ENCODE measurements around the gene AXIN2.

GRCh38 chr17:65533852-65534457, 27.5 kb downstream of the AXIN2 start:
- TF ChIP-seq, protein P1, sequence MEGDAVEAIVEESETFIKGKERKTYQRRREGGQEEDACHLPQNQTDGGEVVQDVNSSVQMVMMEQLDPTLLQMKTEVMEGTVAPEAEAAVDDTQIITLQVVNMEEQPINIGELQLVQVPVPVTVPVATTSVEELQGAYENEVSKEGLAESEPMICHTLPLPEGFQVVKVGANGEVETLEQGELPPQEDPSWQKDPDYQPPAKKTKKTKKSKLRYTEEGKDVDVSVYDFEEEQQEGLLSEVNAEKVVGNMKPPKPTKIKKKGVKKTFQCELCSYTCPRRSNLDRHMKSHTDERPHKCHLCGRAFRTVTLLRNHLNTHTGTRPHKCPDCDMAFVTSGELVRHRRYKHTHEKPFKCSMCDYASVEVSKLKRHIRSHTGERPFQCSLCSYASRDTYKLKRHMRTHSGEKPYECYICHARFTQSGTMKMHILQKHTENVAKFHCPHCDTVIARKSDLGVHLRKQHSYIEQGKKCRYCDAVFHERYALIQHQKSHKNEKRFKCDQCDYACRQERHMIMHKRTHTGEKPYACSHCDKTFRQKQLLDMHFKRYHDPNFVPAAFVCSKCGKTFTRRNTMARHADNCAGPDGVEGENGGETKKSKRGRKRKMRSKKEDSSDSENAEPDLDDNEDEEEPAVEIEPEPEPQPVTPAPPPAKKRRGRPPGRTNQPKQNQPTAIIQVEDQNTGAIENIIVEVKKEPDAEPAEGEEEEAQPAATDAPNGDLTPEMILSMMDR (IDR thresholded peaks at IDR 0.05; ENCODE audit: insufficient read depth, low read depth, low read length), result no peak
- TF ChIP-seq EZH2 (IDR thresholded peaks at IDR 0.05; ENCODE audit: insufficient read depth, low read length), result no peak

All from astrocyte (in vitro differentiated cells and primary cell).